CD4-positive, alpha-beta memory T cell (primary cell): Measurements from ENCODE around the gene SNRPF. TPM values are rescaled to one million over a fixed set of nuclear protein-coding genes. Genes with fewer than 3 reads are reported as not detected.
A peak's percentile ranks its signal among the peaks of the same experiment; 100 is the strongest.
"Not testable (repeated sequence)": the region's sequence is repeated elsewhere in the genome, so short reads cannot be mapped to it uniquely, and the experiment has no call there.

Experiments
- CTCF ChIA-PET: fragments of 350-600 bp; sonication (Branson Sonifier 250); formaldehyde crosslinking; loops from one replicate; lab custom pipeline; 2021; ENCODE audit warnings: inconsistent platforms; ENCODE audit not compliant: partially characterized antibody; lab: Charles Lee
- POLR2A ChIA-PET: fragments of 350-600 bp; sonication (Branson Sonifier 250); formaldehyde crosslinking; loops from one replicate; lab custom pipeline; 2021; ENCODE audit not compliant: partially characterized antibody; lab: Charles Lee
- DNase-seq, 5 donors: peaks; one replicate each; pipeline versions ENCODE4 v3.0.0 to v3.0.0-alpha.2; 2020 to 2022; ENCODE audit warnings: mixed read lengths in 1 of 5
- H3K27ac ChIP-seq: one replicate; pipeline ENCODE4 v1.7.0; 2013; ENCODE audit warnings: low read depth, low read length
- H3K27me3 ChIP-seq: 2 replicates; pipeline ENCODE4 v1.7.0; 2013; ENCODE audit warnings: mild to moderate bottlenecking, low read length, moderate library complexity; ENCODE audit not compliant: insufficient read depth
- H3K36me3 ChIP-seq: 2 replicates; pipeline ENCODE4 v1.7.0; 2013; ENCODE audit warnings: mild to moderate bottlenecking, low read length, moderate library complexity; ENCODE audit not compliant: insufficient read depth
- H3K4me1 ChIP-seq: 2 replicates; pipeline ENCODE4 v1.7.0; 2013; ENCODE audit warnings: mild to moderate bottlenecking, low read length, moderate library complexity; ENCODE audit not compliant: insufficient read depth
- H3K4me3 ChIP-seq, 2 donors: one replicate each; pipeline ENCODE4 v1.7.0; 2013; ENCODE audit warnings: low read length in 2 of 2, mild to moderate bottlenecking in 1 of 2
- H3K9me3 ChIP-seq, 2 donors: one replicate each; pipeline ENCODE4 v1.7.0; 2013; ENCODE audit warnings: low read length in 2 of 2, control low read depth in 1 of 2; ENCODE audit not compliant: control insufficient read depth in 1 of 2
- H3K27ac Mint-ChIP-seq, 7 donors: one replicate each; pipeline ENCODE4 v1.8.0; 2020 to 2021; ENCODE audit warnings: mixed read lengths in 7 of 7, mild to moderate bottlenecking in 6 of 7, inconsistent platforms in 3 of 7, moderate library complexity in 3 of 7
- H3K27me3 Mint-ChIP-seq, 2 donors: one replicate each; pipeline ENCODE4 v1.8.0; 2020 to 2021; ENCODE audit warnings: mixed read lengths in 2 of 2
- H3K36me3 Mint-ChIP-seq, 2 donors: one replicate each; pipeline ENCODE4 v1.8.0; 2020 to 2021; ENCODE audit warnings: mixed read lengths in 2 of 2, inconsistent platforms in 1 of 2, mild to moderate bottlenecking in 1 of 2
- H3K4me1 Mint-ChIP-seq, 4 donors: one replicate each; pipeline ENCODE4 v1.8.0; 2020 to 2021; ENCODE audit warnings: mixed read lengths in 4 of 4, mild to moderate bottlenecking in 1 of 4
- H3K4me3 Mint-ChIP-seq, 8 donors: one replicate each; pipeline ENCODE4 v1.8.0; 2020 to 2021; ENCODE audit warnings: mixed read lengths in 8 of 8, mild to moderate bottlenecking in 7 of 8, moderate library complexity in 6 of 8, inconsistent platforms in 3 of 8
- H3K9me3 Mint-ChIP-seq, 8 donors: one replicate each; pipeline ENCODE4 v1.8.0; 2020 to 2021; ENCODE audit warnings: mixed read lengths in 8 of 8, mild to moderate bottlenecking in 5 of 8, inconsistent platforms in 3 of 8, moderate library complexity in 1 of 8
- intact Hi-C: fragments of 100-400 bp; cut with micrococcal nuclease; formaldehyde crosslinking; loops from one replicate; pipeline ENCODE4 v1.15.1; 2023
- polyA plus RNA-seq, 2 donors: library from polyadenylated mRNA; unstranded; fragments of 300-500 nt; fragmentation: Illumina TruSeq; gene quantifications; one replicate each; pipeline ENCODE4 v1.2.3, GENCODE V29; 2021
- total RNA-seq, 2 experiments: library from RNA; stranded (reverse); gene quantifications; one replicate each; pipeline ENCODE4 v1.2.3, GENCODE V29; 2021

The SNRPF gene
- total RNA-seq (10 to 100 TPM; 16.7 to 19.5 TPM), polyA plus RNA-seq (10 to 100 TPM; 42.9 to 60.5 TPM)

DNA sequence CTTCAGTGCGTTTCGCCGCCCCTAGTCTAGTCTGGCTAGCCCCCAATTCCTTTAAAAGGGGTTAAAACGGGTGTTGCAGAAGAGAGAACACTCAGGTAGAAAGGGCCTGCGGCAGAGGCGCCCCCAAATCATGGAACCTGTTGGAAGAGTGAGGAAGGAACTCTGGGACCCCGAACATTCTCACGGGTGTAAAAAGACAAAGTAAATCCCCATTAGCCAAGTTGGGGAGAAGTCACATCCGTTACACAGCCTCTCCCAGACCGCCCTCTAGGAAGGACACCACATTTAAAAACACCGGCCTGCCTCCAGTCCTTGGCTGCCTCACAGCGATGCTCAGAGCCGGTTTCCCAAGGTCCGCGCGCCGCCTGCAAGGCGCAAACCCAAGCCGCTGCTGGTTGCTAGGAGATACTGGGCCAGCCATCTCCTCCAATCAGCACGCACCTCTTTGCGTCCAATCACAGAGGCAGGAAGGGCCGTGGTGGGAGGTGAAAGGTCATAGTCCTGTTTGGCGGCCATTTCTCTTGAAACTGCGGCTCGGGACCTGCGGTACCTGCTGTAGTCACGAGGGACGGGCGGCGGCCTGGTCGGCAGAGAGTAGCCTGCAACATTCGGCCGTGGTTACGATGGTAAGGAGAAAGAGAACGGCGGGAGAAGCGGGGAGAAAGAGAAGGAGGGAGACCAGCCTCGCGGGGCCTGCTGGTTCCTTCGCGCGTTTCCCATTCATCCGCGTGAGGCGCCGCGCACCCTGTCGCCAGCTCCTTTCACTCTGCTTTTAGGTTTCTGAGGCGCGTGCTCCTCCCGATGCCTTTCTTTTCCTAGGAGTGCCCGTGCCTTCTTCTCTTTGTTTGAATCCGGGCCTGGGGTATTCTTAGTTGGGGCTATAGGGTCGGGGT is at the start of gene SNRPF:
Gene SNRPF (plus strand): TSS at position 502 of the 893 bp plus-strand sequence. CDS start 122 bp downstream, at position 624.
- Histone ChIP-seq H3K27ac (peak within 1 kb of the TSS; percentile 75), H3K27me3 (no peaks in the 10 kb centered on the region), H3K36me3 (peaks cover 19% of the 10 kb centered on the region), H3K4me1 (peaks cover 33% of the 10 kb centered on the region), H3K4me3 (peak within 1 kb of the TSS; percentile 77 to 90), H3K9me3 (no peaks in the 10 kb centered on the region)
- CTCF ChIA-PET = no interaction called here
- peaks cover 13 to 25% (median 17%) of the 10 kb centered on the region in 4 donors for H3K4me1 Mint-ChIP-seq
- H3K27ac Mint-ChIP-seq = peak within 1 kb of the TSS in 1 of 7 donors; percentile 60
- intact Hi-C loops = loop anchor here (1.0 to 2.0 kb wide), 4 partner anchors 85 to 1048 kb away; partner anchors contain the start of genes AMDHD1, FGD6, LTA4H and NEDD1
- H3K36me3 Mint-ChIP-seq = peaks cover 22 to 25% of the 10 kb centered on the region in 2 donors
- DNase-seq = peak; percentile 93 to 96 (median 94)
- no peaks in the 10 kb centered on the region for H3K27me3 Mint-ChIP-seq
- no peaks in the 10 kb centered on the region for H3K9me3 Mint-ChIP-seq
- POLR2A ChIA-PET = interaction anchor here (1.5 kb wide), 1 partner anchor 84 kb away, joined by 5 read pairs; the partner anchor contains the start of gene CCDC38
- peak within 1 kb of the TSS in 1 of 8 donors; percentile 0 for H3K4me3 Mint-ChIP-seq

GRCh38 chr12:95809000-95809680 is 49.6 kb upstream of the SNRPF start:
- H3K4me3 ChIP-seq = no peak overlapping the region
- H3K4me1 ChIP-seq = no peaks in the 10 kb centered on the region
- H3K36me3 ChIP-seq = no peaks in the 10 kb centered on the region
- H3K27me3 Mint-ChIP-seq = peaks cover 13 to 17% of the 10 kb centered on the region in 2 donors
- H3K27me3 ChIP-seq = no peaks in the 10 kb centered on the region
- POLR2A ChIA-PET = no interaction called here
- DNase-seq = no peak
- H3K36me3 Mint-ChIP-seq = no peaks in the 10 kb centered on the region
- no peak overlapping the region for H3K27ac ChIP-seq
- no peak overlapping the region for H3K4me3 Mint-ChIP-seq
- H3K9me3 ChIP-seq = no peaks in the 10 kb centered on the region
- CTCF ChIA-PET = no interaction called here
- H3K4me1 Mint-ChIP-seq = peaks cover 5 to 13% (median 11%) of the 10 kb centered on the region in 4 donors
- H3K27ac Mint-ChIP-seq = no peak overlapping the region
- H3K9me3 Mint-ChIP-seq = no peaks in the 10 kb centered on the region
- intact Hi-C loops = no loop called here

DNA sequence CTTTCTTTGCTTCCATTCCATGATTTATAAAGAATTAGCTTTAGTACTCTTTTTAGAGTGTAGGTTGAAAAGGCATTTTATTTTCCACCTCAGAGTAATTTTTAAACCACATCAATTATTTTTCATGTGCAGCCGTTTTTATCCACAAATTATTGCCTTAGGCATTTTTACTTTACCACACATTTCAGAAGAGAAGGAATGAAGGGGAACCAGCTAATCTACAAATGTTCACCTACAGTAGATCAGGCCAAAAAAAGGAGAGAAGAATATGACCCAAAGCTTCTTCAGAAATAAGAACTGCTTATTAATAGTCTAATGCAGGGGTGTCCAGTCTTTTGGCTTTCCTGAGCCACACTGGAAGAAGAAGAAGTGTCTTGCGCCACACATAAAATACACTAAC is 48.3 kb upstream of the SNRPF start:
- ChIA-PET CTCF (no interaction called here), POLR2A (no interaction called here)
- Mint-ChIP-seq H3K4me1 (peaks cover 5 to 11% (median 10%) of the 10 kb centered on the region in 4 donors), H3K27me3 (peaks cover 14 to 16% of the 10 kb centered on the region in 2 donors), H3K4me3 (no peak overlapping the region), H3K27ac (no peak overlapping the region), H3K9me3 (no peaks in the 10 kb centered on the region), H3K36me3 (no peaks in the 10 kb centered on the region)
- intact Hi-C loops = no loop called here
- H3K9me3 ChIP-seq = no peaks in the 10 kb centered on the region
- no peaks in the 10 kb centered on the region for H3K36me3 ChIP-seq
- H3K4me3 ChIP-seq = no peak overlapping the region
- no peaks in the 10 kb centered on the region for H3K27me3 ChIP-seq
- no peak overlapping the region for H3K27ac ChIP-seq
- H3K4me1 ChIP-seq = no peaks in the 10 kb centered on the region
- no peak for DNase-seq

DNA sequence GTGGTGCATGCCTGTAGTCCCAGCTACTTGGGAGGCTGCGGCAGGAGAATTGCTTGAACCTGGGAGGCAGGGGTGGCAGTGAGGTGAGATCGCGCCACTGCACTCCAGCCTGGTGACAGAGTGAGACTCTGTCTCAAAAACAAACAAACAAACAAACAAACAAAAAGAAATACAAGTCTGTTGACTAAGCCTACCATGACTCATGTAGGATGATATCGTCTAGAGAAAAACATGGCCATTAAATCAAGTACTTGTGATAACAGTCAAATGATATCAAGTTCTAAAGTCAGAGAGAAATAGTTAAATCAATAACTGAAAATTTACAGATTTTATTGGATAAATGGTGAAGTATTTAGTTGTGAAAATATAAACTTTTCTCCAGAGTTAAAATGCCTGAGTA is 46.6 kb upstream of the SNRPF start:
- H3K4me3 Mint-ChIP-seq, H3K27ac ChIP-seq, POLR2A ChIA-PET, CTCF ChIA-PET, H3K4me1 Mint-ChIP-seq, H3K36me3 ChIP-seq, H3K27me3 ChIP-seq, H3K4me3 ChIP-seq, H3K9me3 ChIP-seq, DNase-seq, H3K36me3 Mint-ChIP-seq, intact Hi-C loops, H3K9me3 Mint-ChIP-seq, H3K27ac Mint-ChIP-seq, H3K4me1 ChIP-seq: not testable (repeated sequence)
- peaks cover 9 to 17% of the 10 kb centered on the region in 2 donors for H3K27me3 Mint-ChIP-seq

DNA sequence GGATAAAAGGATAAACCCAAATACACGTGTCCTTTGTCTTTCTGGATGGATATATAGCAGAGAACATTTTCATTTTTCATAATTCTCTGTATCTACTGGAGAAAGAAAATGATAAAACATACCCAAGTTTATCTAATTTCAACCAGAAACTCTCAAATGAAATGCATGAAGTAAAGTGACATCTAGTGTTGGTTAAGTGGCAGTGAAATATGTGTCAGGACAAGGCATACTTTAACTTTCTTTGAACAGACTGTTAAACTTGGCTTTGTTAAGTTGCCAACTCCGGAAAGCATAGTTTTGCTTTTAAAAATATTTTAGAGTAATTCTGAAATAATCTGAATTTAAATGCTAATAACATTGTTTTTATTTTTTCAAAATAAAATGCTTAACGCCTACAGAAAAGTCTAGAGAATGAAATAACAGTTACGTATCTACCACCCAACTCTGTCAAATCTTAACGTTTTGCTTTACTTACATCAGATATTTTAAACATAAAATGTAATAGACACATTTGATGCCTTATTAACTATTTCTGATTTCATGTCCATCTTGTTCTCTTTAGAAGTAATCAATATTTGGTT is 43.0 kb upstream of the SNRPF start:
- H3K27ac ChIP-seq = no peak overlapping the region
- intact Hi-C loops = no loop called here
- no peaks in the 10 kb centered on the region for H3K9me3 ChIP-seq
- no peaks in the 10 kb centered on the region for H3K27me3 ChIP-seq
- H3K27ac Mint-ChIP-seq = no peak overlapping the region
- H3K4me1 Mint-ChIP-seq = no peaks in the 10 kb centered on the region
- H3K9me3 Mint-ChIP-seq = no peaks in the 10 kb centered on the region
- peak in 4 of 5 donors; percentile 14 to 22 (median 21) for DNase-seq
- peaks cover 13 to 14% of the 10 kb centered on the region in 2 donors for H3K27me3 Mint-ChIP-seq
- CTCF ChIA-PET = no interaction called here
- H3K4me1 ChIP-seq = no peaks in the 10 kb centered on the region
- H3K4me3 Mint-ChIP-seq = no peak overlapping the region
- POLR2A ChIA-PET = no interaction called here
- no peaks in the 10 kb centered on the region for H3K36me3 Mint-ChIP-seq
- no peaks in the 10 kb centered on the region for H3K36me3 ChIP-seq
- no peak overlapping the region for H3K4me3 ChIP-seq

GRCh38 chr12:95820096-95820703 is 38.6 kb upstream of the SNRPF start:
- intact Hi-C loops = loop anchor here (1.0 kb wide), 1 partner anchor 178 kb away; no protein-coding TSS in a partner anchor
- no peak overlapping the region for H3K4me3 ChIP-seq
- CTCF ChIA-PET = no interaction called here
- no peaks in the 10 kb centered on the region for H3K36me3 ChIP-seq
- no peaks in the 10 kb centered on the region for H3K9me3 Mint-ChIP-seq
- H3K4me1 Mint-ChIP-seq = no peaks in the 10 kb centered on the region
- H3K4me1 ChIP-seq = no peaks in the 10 kb centered on the region
- DNase-seq = no peak
- no peaks in the 10 kb centered on the region for H3K9me3 ChIP-seq
- no peak overlapping the region for H3K27ac ChIP-seq
- POLR2A ChIA-PET = no interaction called here
- no peaks in the 10 kb centered on the region for H3K27me3 ChIP-seq
- H3K36me3 Mint-ChIP-seq = no peaks in the 10 kb centered on the region
- H3K27ac Mint-ChIP-seq = no peak overlapping the region
- peaks cover 10 to 21% of the 10 kb centered on the region in 2 donors for H3K27me3 Mint-ChIP-seq
- H3K4me3 Mint-ChIP-seq = no peak overlapping the region
